GM18873 (cell line): ENCODE results near the gene LONRF2.

ENCODE experiments used
- ATAC-seq: cut with Tn5 transposase; IDR thresholded peaks from one replicate; pipeline ENCODE4 v1.9.1; 2021; ENCODE audit warnings: mild to moderate bottlenecking, moderate library complexity, moderate number of reproducible peaks; ENCODE audit not compliant: unreplicated experiment, low FRiP score

LONRF2 gene

DNA sequence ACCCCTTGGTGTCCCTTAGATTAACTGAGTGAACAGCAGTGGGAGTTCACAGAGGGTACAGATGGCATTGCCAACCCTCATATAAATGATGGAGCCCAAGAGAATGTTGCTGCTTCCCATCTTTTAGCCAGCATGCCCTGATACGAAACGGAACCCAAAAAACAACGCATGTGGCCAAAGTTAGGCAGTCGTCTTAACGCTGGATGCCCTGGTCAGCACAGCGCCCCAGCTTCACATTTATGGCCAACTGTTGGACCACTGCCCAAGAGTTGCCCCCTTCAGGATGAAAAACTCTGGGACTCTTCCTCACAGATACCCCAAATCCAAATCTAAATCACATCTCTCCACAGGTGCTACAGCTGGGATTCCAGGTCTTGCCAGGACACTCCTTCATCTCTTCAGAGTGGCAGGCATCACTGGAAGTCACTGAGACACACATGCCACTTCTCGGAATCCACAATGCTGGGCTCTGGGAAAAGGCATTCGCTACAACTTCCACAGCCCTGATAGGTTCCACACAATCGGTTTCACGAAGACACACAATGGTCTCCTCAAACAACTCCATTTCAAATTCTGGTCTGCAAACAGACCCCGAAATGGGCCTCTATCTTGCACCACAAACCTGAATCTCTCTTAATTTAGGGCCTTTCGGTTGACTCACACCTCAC is 44.6 kb downstream of the LONRF2 start:
- ATAC-seq: no peak

DNA sequence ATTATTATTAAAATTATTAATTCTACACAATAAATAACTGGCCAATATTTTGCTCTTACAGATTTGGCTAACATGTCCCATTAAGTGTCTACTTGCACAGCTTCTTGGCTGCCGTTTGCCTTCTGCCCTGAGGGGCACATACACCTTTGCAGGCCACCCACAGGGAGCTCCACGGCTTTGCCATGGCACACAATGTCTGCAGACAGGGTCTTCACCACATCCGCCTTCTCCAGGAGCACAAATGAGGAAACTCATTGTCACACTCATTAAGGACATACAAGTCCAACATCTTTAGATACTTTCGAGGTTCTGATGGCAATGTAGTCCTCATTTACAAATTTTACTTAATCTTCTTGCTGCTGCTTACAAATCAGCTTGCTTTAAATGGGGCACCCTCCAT is 45.6 kb downstream of the LONRF2 start:
- no peak for ATAC-seq

DNA sequence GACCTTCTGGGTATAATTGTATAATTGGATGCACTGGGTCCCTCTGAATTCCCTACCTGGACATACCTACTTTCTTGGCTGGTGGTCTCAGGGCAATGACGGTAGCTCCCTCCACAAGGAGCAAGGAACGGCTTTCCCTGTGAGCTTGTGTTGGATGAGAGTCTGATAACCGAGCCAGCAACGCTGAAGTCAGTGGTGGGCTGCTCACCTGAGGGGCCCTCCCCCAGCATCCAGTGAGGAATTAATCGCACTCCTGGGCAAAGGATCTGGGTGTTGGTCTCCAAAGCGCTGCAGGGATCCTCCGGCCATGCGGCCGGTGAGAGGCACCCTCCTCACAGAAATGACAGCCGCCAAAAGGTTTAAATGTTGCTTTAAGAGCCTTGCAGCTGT is 47.1 kb downstream of the LONRF2 start:
- ATAC-seq: no peak

DNA sequence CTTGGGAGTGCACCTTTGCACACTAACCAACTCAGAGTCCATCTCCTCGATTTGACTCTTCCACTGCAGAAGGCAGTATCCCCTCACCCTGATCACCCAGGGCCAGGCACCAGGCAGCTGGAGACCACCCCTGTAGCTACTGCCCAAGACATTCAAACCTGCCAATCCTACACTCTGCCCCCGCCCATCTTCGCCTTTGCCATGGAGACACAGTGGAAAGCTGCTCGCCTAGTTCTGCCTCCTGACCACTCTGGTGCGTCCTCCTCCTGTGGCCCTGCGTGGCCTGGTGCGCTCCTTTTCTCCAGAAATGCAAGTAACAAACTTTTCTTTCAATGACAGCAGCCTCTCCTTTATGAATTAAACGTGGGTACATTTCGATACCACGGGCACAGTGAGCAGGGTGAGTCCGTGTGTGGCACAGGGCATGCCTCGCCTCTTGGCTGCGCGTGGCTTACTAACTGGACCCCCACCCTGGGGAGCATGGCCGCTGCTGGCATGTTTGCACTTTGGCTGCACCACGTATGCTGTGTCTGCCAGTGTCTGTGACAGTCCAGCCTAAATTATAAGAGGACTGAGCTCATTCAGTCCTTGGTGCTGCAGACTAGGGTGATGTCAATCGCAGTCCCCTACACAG is 47.6 kb downstream of the LONRF2 start:
- ATAC-seq: no peak

DNA sequence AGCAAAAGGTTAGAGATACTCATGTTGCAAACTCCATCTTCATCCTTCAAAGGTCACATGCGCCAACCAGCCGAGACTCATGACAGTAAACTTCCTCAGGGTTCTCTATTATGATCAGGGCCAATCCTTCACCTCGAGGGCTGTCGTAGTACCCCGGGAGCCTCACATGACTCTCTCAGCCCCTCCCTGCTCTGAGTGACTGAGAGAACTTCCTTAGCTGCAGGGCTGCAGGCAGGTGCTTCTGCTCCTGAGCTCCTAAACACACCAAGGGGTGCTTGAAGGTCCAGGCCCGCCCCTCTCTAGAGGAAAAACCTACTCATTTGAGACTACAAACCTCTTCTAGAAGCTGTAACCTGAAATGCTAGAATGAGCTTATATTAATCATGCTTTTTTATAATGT is 48.2 kb downstream of the LONRF2 start:
- ATAC-seq: no peak

DNA sequence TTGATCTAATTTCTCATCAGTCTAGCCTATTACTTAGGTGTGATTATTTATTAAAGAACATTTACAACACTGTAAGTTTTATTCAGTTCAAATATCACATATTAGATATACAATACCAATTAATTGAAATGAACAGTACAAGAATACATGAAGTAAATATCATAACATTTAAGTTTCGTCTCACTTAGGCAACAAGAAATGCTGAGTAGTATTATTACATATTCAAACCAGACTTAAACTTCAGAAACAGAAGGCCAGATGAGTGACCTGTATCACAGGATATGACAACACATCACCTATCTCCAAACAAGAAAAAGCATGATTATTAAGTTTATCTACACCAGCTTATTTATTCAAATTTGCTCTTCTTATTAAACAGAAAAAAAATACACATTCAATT is 48.9 kb downstream of the LONRF2 start:
- ATAC-seq: no peak

DNA sequence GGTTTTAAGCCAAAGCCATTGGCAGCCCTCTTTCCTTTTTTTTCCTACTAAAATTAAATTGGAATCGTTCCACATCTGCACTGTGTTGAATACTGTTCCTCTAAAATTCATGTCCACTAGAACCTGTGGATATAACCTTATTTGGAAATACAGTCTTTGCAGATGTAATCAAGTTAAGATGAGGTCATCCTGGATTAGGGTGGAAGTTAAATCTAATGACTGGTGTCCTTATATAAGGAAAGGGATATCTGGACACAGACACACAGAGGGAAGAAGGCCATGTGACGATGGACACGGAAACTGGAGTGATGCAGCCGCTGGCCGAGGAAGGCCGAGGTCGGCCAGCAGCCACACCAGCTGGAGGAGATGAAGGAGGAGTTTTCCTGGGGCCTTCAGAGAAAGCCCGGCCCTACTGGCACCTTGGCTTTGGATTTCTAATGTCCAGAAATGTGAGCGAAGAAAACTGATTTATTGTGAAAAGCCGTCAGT is 49.4 kb downstream of the LONRF2 start:
- ATAC-seq: no peak

DNA sequence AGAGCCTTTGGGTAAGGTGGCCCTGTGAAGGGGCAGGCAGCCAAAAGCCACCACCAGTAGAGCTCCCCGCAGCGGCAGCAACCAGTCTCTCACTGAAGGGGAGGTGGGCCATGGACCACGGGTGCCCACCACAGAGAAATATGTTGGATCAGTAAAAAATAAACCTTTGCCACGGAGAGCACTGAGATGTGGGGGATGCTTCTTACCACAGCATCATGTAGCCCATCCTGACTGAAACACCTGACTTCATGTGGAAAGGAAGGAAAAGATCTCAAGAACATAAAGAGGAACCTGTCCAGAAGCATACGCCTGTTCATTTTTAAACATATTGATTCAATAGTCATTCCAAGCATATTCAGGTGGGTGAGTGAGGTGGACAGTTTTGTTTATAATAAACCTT is 51.1 kb downstream of the LONRF2 start:
- ATAC-seq: no peak

DNA sequence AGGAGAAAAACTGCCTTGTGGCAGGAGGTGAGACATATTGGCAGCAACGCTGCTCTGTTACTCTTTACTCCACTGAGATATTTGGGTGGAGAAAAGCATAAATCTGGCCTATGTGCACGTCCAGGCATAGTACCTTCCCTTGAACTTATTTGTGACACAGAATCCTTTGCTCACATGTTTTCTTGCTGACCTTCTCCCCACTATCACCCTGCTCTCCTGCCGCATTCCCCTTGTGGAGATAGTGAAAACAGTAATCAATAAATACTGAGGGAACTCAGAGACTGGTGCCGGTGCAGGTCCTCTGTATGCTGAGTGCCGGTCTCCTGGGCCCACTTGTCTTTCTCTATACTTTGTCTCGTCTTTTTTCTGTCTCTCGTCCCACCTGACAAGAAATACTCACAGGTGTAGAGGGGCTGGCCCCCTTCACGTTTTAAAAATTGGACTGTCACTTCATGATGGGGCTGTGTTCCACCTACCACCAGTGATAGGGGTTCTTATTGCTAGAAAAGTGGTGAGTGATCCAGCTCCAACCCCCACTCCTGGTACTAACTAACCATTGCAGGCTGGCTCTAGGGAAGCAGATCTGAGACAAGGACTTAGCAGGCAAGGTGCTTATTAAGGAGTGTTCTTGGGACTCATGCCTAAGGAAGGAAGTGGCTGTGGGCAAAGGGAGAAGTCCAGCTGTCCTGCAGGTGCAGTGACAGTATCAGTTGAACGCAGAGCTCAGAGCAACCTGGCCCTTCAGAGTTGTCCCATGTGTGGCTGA is 51.7 kb downstream of the LONRF2 start:
- no peak for ATAC-seq

DNA sequence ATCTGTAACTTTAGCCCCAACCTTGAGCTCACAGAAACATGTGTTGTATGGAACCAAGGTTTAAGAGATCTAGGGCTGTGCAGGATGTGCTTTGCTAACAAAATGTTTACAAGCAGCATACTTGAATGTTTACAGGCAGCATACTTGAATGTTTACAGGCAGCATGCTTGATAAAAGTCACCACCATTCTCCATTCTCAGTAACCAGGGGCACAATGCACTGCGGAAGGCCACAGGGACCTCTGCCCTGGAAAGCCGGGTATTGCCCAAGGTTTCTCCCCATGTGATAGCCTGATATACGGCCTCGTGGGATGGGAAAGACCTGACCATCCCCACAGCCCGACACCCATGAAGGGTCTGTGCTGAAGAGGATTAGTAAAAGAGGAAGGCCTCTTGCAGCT is 52.4 kb downstream of the LONRF2 start:
- no peak for ATAC-seq

DNA sequence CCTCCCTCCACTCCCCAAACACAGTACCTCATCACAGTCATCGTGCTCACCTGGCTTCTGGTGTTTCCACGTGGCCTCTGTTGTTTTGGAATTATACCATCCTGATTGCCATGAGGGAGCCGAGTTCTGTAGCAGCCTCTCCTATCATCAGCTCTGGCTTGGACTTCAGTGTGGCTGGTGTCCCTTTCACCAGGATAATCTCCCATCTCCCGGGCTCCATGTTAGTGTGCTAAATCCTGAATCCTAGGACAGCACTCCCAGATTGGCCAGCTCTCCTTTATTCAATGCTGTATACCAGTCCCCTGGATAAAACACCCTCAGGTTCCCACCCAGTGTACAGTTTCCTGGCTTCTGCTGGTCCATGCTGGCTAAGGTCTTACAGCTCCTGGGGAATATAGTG is 53.3 kb downstream of the LONRF2 start:
- ATAC-seq: no peak

DNA sequence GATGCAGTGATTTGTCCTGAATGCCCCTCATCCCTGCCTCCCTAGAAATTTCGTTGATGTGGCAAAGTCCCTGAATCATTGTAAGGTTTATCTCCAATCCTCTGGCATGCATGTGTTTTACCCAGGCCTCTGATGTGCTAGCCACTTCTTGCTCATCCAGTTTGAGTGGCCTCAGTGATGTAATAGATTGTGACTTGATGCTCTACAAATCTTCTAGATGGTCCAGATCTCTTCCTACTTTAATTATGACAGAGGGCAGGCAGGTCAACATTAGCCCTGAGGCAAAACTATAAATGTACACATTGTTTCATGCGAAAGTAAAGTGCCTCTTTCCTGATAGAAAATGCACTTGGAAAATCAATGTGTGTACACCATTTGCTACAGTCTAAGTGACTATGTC is 54.5 kb downstream of the LONRF2 start:
- ATAC-seq: no peak

DNA sequence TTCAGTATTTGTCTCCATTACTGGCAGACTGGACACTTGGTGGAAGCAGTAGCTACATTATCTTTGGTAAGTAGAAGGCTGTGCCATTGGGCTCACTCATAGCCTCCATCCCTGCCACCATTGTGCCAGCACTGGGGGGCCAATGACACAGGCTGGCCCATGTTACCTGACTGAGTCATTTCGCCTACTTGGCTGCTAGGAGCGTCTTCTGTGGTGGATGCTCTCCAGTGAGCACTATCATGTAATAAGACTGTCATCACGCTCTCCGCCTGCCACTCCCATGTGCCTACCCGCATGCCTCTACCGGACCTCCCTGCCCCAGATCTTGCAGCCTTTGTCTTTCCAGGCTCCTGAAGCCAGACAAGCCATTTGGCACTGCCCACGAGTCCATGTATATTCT is 56.2 kb downstream of the LONRF2 start:
- no peak for ATAC-seq

DNA sequence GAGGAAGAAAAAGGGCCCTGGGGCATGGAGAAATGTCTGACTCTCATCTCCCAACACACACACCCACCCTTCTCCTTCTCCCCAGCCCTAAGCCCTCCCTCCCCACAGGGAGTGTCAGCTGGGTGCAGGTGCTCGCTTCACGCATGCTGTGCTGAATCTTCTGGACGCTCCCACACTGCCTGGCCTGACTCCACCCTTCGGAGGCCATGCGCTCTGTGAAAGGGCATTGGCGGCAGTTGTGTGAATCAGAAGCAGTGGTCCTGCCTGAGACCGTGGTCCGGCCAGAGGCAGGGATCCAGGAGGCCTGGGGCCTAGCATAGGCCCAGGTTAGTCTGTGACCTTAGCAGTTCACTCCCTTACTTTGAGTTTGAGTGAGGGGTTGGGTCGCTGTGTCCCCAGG is 57.1 kb downstream of the LONRF2 start:
- ATAC-seq: no peak

DNA sequence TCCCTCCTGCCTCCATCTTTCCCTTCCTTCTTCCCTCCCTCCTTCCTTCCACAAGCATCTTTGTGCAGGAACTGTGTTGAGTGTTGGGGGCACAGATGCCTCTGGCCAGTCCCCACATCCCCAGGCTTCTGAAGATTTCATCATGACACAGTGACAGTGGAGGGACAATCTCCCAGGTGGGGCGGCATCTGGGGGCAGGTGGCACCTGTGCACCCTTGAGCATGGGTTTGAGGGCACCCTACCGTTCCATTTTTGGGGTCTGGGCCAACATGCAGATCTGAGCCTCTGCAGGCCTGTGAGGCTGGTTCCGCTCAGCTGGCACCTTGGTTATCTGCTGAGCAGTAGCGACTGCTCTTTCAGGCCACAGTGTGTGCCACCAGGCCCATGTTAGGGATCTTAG is 57.6 kb downstream of the LONRF2 start:
- ATAC-seq: no peak

DNA sequence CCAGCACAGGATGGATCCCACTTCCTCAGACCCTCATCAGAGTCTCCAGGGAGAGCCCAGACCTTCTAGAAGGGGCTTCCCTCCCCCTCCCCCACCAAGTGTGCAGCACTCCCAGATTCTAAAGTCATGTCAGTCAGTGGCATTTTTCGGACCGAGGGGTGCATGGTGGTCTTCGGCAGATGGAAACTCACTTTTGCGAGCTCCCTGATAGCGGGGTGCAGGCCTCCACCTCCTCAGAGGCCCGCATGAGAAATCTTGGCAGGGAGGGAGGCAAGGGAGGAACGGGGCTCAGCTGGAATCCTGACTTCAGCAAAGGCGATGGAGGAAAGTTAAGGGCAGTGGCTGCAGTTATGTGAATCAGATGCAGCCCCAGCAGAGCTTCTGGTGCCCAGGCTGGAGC is 58.2 kb downstream of the LONRF2 start:
- ATAC-seq: no peak

DNA sequence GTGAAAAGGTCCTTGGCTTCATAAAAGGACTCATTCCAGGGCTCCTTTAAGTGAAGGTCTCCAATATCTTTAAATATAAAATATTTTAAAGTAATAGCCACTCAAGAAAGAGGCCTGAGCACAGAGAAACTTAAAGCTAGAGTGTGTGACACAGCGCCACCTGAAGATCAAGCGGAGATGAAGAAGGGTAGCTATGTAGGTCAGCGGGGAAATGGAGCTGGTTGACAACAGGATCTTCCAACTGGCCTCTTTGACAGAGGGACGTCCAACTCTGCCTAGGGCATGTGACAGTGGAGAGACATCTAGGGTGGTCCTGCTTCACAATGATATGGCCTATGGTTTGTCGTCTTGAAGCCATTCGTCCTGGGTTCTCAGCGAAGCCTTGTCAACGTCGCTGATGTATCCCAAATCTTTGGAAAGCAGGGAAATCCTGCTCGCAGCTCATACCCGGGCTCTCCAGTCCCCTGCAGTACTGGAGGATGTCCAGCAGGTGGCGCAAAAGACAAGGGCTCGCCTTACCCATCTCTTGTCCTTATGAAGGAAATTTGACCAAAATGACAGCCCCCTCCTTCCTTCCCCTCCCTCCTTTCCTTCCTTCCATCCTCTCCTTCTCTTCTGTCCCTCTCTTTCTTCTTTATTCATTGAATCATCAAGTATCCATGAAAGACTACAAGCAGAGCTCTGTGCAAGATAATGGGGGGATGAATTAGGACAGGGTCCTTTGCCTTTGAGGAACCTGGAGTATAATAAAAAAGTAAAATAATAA is 59.6 kb downstream of the LONRF2 start:
- ATAC-seq: no peak

DNA sequence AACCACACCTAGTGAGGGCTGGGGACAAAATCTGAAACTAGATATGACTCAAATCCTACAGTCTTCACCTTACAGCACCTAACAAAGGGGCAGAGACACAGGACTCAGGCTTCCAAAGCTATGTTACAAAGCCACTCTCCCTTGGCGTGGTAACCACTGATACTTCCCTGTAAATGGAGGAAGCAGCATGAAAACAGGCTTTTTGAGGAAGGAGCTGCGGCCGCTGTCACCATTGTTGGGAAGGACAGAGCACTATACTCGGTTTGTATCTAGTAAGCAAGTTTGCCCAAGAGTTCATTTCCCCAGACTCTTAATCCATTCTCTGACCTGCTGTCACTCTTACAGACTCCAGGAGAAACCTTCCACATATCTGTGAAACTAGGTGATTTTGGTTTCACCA is 60.3 kb downstream of the LONRF2 start:
- no peak for ATAC-seq

DNA sequence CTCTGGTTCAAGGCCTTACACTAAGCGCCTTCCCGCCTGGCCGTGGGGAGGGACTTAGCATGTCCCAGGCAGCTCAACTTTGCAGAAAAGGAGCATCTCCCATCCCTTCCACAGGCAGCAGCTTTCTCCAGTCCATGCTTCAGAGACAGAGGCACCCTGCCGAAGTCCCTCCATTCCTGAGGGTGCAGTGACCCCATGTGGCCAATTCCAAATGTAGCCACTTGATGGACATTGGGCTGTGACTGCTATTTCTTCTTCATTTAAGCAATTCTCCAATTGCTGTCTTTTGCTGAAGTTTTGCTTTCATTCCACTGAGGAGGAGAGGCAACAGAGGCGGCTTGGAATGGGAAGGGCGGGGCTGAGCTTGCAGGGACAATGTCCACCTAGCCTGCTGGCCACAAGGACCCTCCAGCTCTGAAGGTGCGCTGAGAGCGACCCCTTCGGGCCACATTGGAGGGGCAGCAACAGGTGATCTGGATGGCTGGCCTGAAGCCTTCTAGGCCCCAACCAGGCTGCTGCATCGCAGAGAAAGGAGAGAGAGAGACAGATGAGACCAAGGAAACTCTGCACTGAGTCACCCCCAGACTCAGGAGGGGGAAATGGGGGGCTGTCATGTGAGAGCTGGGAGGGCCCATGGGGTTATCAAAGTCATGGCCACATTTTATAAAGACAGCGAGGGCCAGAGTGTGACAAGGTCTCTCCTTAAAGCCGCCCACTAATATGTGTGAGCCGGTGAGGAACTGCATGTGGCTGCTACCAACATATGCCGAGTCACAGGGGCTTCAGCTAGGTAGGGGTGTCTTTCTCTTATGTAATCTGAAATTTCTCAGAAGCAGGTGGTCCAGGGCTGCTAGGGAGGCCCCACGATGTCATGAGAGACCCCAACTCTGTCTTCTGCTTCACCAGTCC is 61.3 kb downstream of the LONRF2 start:
- no peak for ATAC-seq

DNA sequence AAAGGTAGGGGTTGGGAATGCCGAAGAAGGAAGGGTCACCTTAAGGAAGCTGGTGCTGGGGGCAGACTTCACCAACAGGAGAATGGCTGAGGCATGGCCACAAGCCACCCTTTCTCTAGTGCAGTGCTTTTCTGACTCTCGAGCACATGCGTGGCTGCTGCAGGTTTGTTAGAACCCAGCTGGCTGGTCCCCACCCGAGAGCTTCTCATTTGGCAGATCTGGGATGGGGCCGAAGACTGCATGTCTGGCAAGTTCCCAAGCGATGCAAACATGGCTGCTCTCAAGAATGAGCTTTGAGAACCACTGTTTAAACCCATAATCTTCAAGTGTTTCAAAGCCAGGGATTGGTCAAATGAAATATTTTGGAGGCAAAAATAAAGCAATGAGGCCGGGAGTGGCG is 63.2 kb downstream of the LONRF2 start:
- no peak for ATAC-seq
